GM23248 (cell line): ENCODE results near the gene F2RL2. TPM values are rescaled to one million over a fixed set of nuclear protein-coding genes. Genes with fewer than 3 reads are reported as not detected.

Experiments used
- DNase-seq: peaks from one replicate; pipeline ENCODE4 v3.0.0-alpha.2; 2015
- H2AFZ ChIP-seq: fragments of 200-600 bp; sonication (generic); 2 replicates; pipeline ENCODE4 v1.6.1; 2016; ENCODE audit warnings: antibody characterized with exemption
- H3F3A ChIP-seq: fragments of 200-600 bp; sonication (generic); 2 replicates; pipeline ENCODE4 v1.6.1; 2016; ENCODE audit warnings: mild to moderate bottlenecking, antibody characterized with exemption, mixed run types; ENCODE audit not compliant: insufficient read depth
- H3K27ac ChIP-seq: fragments of 200-600 bp; sonication (generic); 2 replicates; pipeline ENCODE4 v1.5.1; 2016; ENCODE audit warnings: mild to moderate bottlenecking
- H3K27me3 ChIP-seq: fragments of 200-600 bp; sonication (generic); replicated peaks from 2 replicates; pipeline ENCODE4 v1.6.1; 2016; ENCODE audit warnings: mild to moderate bottlenecking; ENCODE audit not compliant: insufficient read depth
- H3K36me3 ChIP-seq: fragments of 200-600 bp; sonication (generic); 2 replicates; pipeline ENCODE4 v1.6.1; 2016; ENCODE audit warnings: low read depth, mild to moderate bottlenecking
- H3K4me1 ChIP-seq: fragments of 200-600 bp; sonication (generic); 2 replicates; pipeline ENCODE4 v1.6.1; 2016; ENCODE audit warnings: mild to moderate bottlenecking; ENCODE audit not compliant: insufficient read depth
- H3K4me2 ChIP-seq: fragments of 200-600 bp; sonication (generic); one replicate; pipeline ENCODE4 v1.6.1; 2016; ENCODE audit warnings: mild to moderate bottlenecking; ENCODE audit not compliant: unreplicated experiment
- H3K4me3 ChIP-seq: fragments of 200-600 bp; sonication (generic); 2 replicates; pipeline ENCODE4 v1.5.1; 2016; ENCODE audit warnings: mild to moderate bottlenecking
- H3K79me2 ChIP-seq: fragments of 200-600 bp; sonication (generic); 2 replicates; pipeline ENCODE4 v1.6.1; 2016; ENCODE audit warnings: mild to moderate bottlenecking; ENCODE audit not compliant: insufficient read depth
- H3K9ac ChIP-seq: fragments of 200-600 bp; sonication (generic); 2 replicates; pipeline ENCODE4 v1.6.1; 2016; ENCODE audit warnings: mild to moderate bottlenecking
- H3K9me2 ChIP-seq: fragments of 200-600 bp; sonication (generic); 2 replicates; pipeline ENCODE4 v1.6.1; 2016; ENCODE audit warnings: mixed run types, mild to moderate bottlenecking, moderate library complexity; ENCODE audit not compliant: insufficient read depth
- H3K9me3 ChIP-seq: fragments of 200-600 bp; sonication (generic); one replicate; pipeline ENCODE4 v1.6.1; 2017; ENCODE audit warnings: low read depth
- H4K20me1 ChIP-seq: fragments of 200-600 bp; sonication (generic); 2 replicates; pipeline ENCODE4 v1.6.0; 2016; ENCODE audit not compliant: insufficient read depth
- EZH2 ChIP-seq: fragments of 200-600 bp; sonication (generic); IDR thresholded peaks from 2 replicates; pipeline ENCODE4 v1.6.1; 2018; ENCODE audit warnings: antibody characterized with exemption, mild to moderate bottlenecking; ENCODE audit not compliant: insufficient read depth, poor library complexity, severe bottlenecking
- EZH2phosphoT487 ChIP-seq: fragments of 200-600 bp; sonication (generic); IDR thresholded peaks from 2 replicates; pipeline ENCODE4 v1.6.1; 2018; ENCODE audit warnings: antibody characterized with exemption, moderate library complexity, mild to moderate bottlenecking, low read depth; ENCODE audit not compliant: insufficient read depth
- WGBS, 2 experiments: methylation state at CpG; one replicate each; pipeline ENCODE4 v1.1.6; 2015 to 2017; ENCODE audit warnings: low lambda C conversion rate in 2 of 2, low coverage in 1 of 2; ENCODE audit errors: missing lambda C conversion rate in 2 of 2; 5-methylcytosine and 5-hydroxymethylcytosine counted together
- in situ Hi-C: fragments of 300-500 bp; cut with MboI; formaldehyde crosslinking; loops from 2 replicates; pipeline ENCODE4 v1.15.0; 2020
- polyA plus RNA-seq: library from polyadenylated mRNA; unstranded; fragments of >200 nt; fragmentation: Nextera tagmentation; extraction: Ambion mirVana; gene quantifications from 2 replicates; pipeline ENCODE4 v1.2.1, GENCODE V29; 2016
- total RNA-seq: library from RNA; depleted of rRNA; stranded (reverse); fragments of >200 nt; shearing (Covaris generic); gene quantifications from 2 replicates; pipeline ENCODE4 v1.2.3, GENCODE V29; 2014

The F2RL2 gene
- total and polyA plus RNA-seq, 2 experiments from 2014 or later, result not detected

GRCh38 chr5:76634661-76635060 lies 11.5 kb upstream of the F2RL2 start:
- 40 to 42% methylated on average over 4 of the region's 4 CpGs for WGBS, 2 experiments
- no peaks in the 10 kb centered on the region for H4K20me1 ChIP-seq
- H3K9me2 ChIP-seq, result no peaks in the 10 kb centered on the region
- no peaks in the 10 kb centered on the region for H3K36me3 ChIP-seq
- H3K9me3 ChIP-seq, result no peaks in the 10 kb centered on the region
- H3K9ac ChIP-seq, result no peak overlapping the region
- no peak overlapping the region for H3K4me3 ChIP-seq
- no peaks in the 10 kb centered on the region for H3F3A ChIP-seq
- H3K27me3 ChIP-seq, result peaks cover 54% of the 10 kb centered on the region
- no peak for DNase-seq
- H3K4me1 ChIP-seq, result no peaks in the 10 kb centered on the region
- no peak overlapping the region for H2AFZ ChIP-seq
- in situ Hi-C loops, result no loop called here
- TF ChIP-seq EZH2 (no peak), EZH2phosphoT487 (no peak)
- H3K4me2 ChIP-seq, result no peak overlapping the region
- no peaks in the 10 kb centered on the region for H3K79me2 ChIP-seq
- no peak overlapping the region for H3K27ac ChIP-seq

- H3K4me1 ChIP-seq, result no peaks in the 10 kb centered on the region
- H3K9ac ChIP-seq, result no peak overlapping the region
- no peaks in the 10 kb centered on the region for H3K9me3 ChIP-seq
- no peaks in the 10 kb centered on the region for H3K9me2 ChIP-seq
- DNase-seq, result no peak
- peaks cover 44% of the 10 kb centered on the region for H3K27me3 ChIP-seq
- no peaks in the 10 kb centered on the region for H3K36me3 ChIP-seq
- no peak overlapping the region for H3K4me3 ChIP-seq
- in situ Hi-C loops, result no loop called here
- no peaks in the 10 kb centered on the region for H3K79me2 ChIP-seq
- H3F3A ChIP-seq, result no peaks in the 10 kb centered on the region
- no peaks in the 10 kb centered on the region for H4K20me1 ChIP-seq
- H3K4me2 ChIP-seq, result no peak overlapping the region
- H2AFZ ChIP-seq, result no peak overlapping the region
- TF ChIP-seq EZH2 (no peak), EZH2phosphoT487 (no peak)
- WGBS, 2 experiments, result 72 to 80% methylated on average over 6 of the region's 6 CpGs
- H3K27ac ChIP-seq, result no peak overlapping the region
Observed at GRCh38 chr5:76626738-76627137, 3.5 kb upstream of the F2RL2 start.

GRCh38 chr5:76625087-76625815 lies 2.0 kb upstream of the F2RL2 start:
- H3K27ac ChIP-seq, result no peak overlapping the region
- no peaks in the 10 kb centered on the region for H3K9me2 ChIP-seq
- no peak overlapping the region for H3K4me2 ChIP-seq
- no peaks in the 10 kb centered on the region for H3K4me1 ChIP-seq
- no peak for TF ChIP-seq EZH2
- no peak for TF ChIP-seq EZH2phosphoT487
- in situ Hi-C loops, result no loop called here
- H3K9ac ChIP-seq, result no peak overlapping the region
- no peaks in the 10 kb centered on the region for H3K36me3 ChIP-seq
- no peak overlapping the region for H2AFZ ChIP-seq
- no peaks in the 10 kb centered on the region for H3F3A ChIP-seq
- 75 to 80% methylated on average over 8 of the region's 8 CpGs for WGBS, 2 experiments
- no peaks in the 10 kb centered on the region for H3K9me3 ChIP-seq
- no peak overlapping the region for H3K4me3 ChIP-seq
- H3K79me2 ChIP-seq, result no peaks in the 10 kb centered on the region
- H4K20me1 ChIP-seq, result no peaks in the 10 kb centered on the region
- DNase-seq, result no peak
- H3K27me3 ChIP-seq, result peaks cover 44% of the 10 kb centered on the region

- H3K27me3 ChIP-seq, result peaks cover 39% of the 10 kb centered on the region
- no peak overlapping the region for H3K4me2 ChIP-seq
- no peaks in the 10 kb centered on the region for H4K20me1 ChIP-seq
- TF ChIP-seq EZH2 (no peak), EZH2phosphoT487 (no peak)
- no peak overlapping the region for H2AFZ ChIP-seq
- H3K27ac ChIP-seq, result no peak overlapping the region
- H3K9ac ChIP-seq, result no peak overlapping the region
- WGBS, 2 experiments, result 44 to 54% methylated on average over 5 of the region's 5 CpGs
- no peaks in the 10 kb centered on the region for H3K79me2 ChIP-seq
- in situ Hi-C loops, result no loop called here
- H3K9me2 ChIP-seq, result no peaks in the 10 kb centered on the region
- H3K4me1 ChIP-seq, result no peaks in the 10 kb centered on the region; the same call in 1 of the 2 replicates
- H3F3A ChIP-seq, result no peaks in the 10 kb centered on the region
- no peaks in the 10 kb centered on the region for H3K9me3 ChIP-seq
- H3K36me3 ChIP-seq, result no peaks in the 10 kb centered on the region
- no peak overlapping the region for H3K4me3 ChIP-seq
- no peak for DNase-seq
Observed at GRCh38 chr5:76622076-76622475, 1.1 kb downstream of the F2RL2 start.
